CD4-positive, alpha-beta T cell treated with Interleukin-15 for 4 hours (primary cell): ENCODE results near the gene HACD3.
A peak's percentile ranks its signal among the peaks of the same experiment; 100 is the strongest.
"Not testable (repeated sequence)": the region's sequence is repeated elsewhere in the genome, so short reads cannot be mapped to it uniquely, and the experiment has no call there.

Source experiments
- DNase-seq: peaks from one replicate; pipeline ENCODE4 v3.0.0-alpha.2; 2020; ENCODE audit warnings: low spot score

Gene HACD3

GRCh38 chr15:65530318-65531111 lies at the start of gene HACD3:
HACD3 (plus strand) TSS chr15:65530463; CDS start chr15:65530632, 169 bp downstream.
- DNase-seq = peak; percentile 87

- DNase-seq = no peak
These were observed 45.4 kb upstream of the HACD3 start for GRCh38 chr15:65484876-65485275.

GRCh38 chr15:65494076-65494475 lies 36.2 kb upstream of the HACD3 start:
- no peak for DNase-seq

- DNase-seq = no peak
These were observed 20.9 kb upstream of the HACD3 start for GRCh38 chr15:65509321-65509720.

- DNase-seq = no peak
These were observed 18.1 kb upstream of the HACD3 start for GRCh38 chr15:65512189-65512588.

- peak; percentile 22 for DNase-seq
These were observed 17.4 kb upstream of the HACD3 start for GRCh38 chr15:65512807-65513416.

GRCh38 chr15:65516997-65517865 lies 13.0 kb upstream of the HACD3 start, which contains the start of gene DPP8:
DPP8 (minus strand) TSS chr15:65517689; CDS start chr15:65512553, 5,136 bp downstream.
- DNase-seq = peak; percentile 94

GRCh38 chr15:65517866-65518207 lies 12.4 kb upstream of the HACD3 start:
- no peak for DNase-seq

- no peak for DNase-seq
These were observed 11.5 kb upstream of the HACD3 start for GRCh38 chr15:65518633-65519285.

GRCh38 chr15:65521350-65521749 lies 8.9 kb upstream of the HACD3 start:
- no peak for DNase-seq

- no peak for DNase-seq
These were observed 6.0 kb upstream of the HACD3 start for GRCh38 chr15:65524226-65524625.

GRCh38 chr15:65525622-65526021 lies 4.6 kb upstream of the HACD3 start:
- DNase-seq = no peak

- DNase-seq = no peak
These were observed 1.7 kb upstream of the HACD3 start for GRCh38 chr15:65528461-65529060.

GRCh38 chr15:65529762-65530317 lies 423 bp upstream of the HACD3 start:
- no peak for DNase-seq

- no peak for DNase-seq
These were observed 2.4 kb downstream of the HACD3 start for GRCh38 chr15:65532738-65533051.

GRCh38 chr15:65533057-65533756 lies 2.9 kb downstream of the HACD3 start:
- DNase-seq = no peak

- no peak for DNase-seq
These were observed 4.9 kb downstream of the HACD3 start for GRCh38 chr15:65535192-65535591.

GRCh38 chr15:65540314-65540713 lies 10.1 kb downstream of the HACD3 start:
- DNase-seq = no peak

GRCh38 chr15:65541231-65541820 lies 11.1 kb downstream of the HACD3 start:
- DNase-seq = no peak

GRCh38 chr15:65547841-65548240 lies 17.6 kb downstream of the HACD3 start:
- DNase-seq = no peak

GRCh38 chr15:65549288-65549687 lies 19.0 kb downstream of the HACD3 start:
- not testable (repeated sequence) for DNase-seq
